Liver (tissue), 9 donors: ENCODE results near the gene FGFR3. TPM values are rescaled to one million over a fixed set of nuclear protein-coding genes. Genes with fewer than 3 reads are reported as not detected.

Experiments used
- DNase-seq: peaks from one replicate; pipeline ENCODE4 v3.0.0-alpha.2; 2017; ENCODE audit warnings: low spot score
- H3K27ac ChIP-seq, 2 donors: one replicate each; pipeline ENCODE4 v1.7.0; 2013; ENCODE audit warnings: inconsistent platforms in 2 of 2, low read length in 2 of 2, control low read depth in 1 of 2, low read depth in 1 of 2, mild to moderate bottlenecking in 1 of 2
- H3K27me3 ChIP-seq, 4 donors: one replicate each; pipeline versions ENCODE4 v1.6.1 to v1.7.0; 2013; ENCODE audit warnings: low read length in 3 of 4, inconsistent platforms in 1 of 4, mild to moderate bottlenecking in 1 of 4, moderate library complexity in 1 of 4; ENCODE audit not compliant: control insufficient read depth in 4 of 4, insufficient read depth in 4 of 4
- H3K36me3 ChIP-seq, 4 donors: one replicate each; pipeline versions ENCODE4 v1.6.1 to v1.7.0; 2013; ENCODE audit warnings: low read length in 3 of 4, mild to moderate bottlenecking in 3 of 4, low read depth in 1 of 4, moderate library complexity in 1 of 4; ENCODE audit not compliant: control insufficient read depth in 4 of 4, insufficient read depth in 3 of 4
- H3K4me1 ChIP-seq, 4 donors: one replicate each; pipeline versions ENCODE4 v1.6.1 to v1.7.0; 2013; ENCODE audit warnings: low read length in 3 of 4, mild to moderate bottlenecking in 3 of 4, moderate library complexity in 1 of 4; ENCODE audit not compliant: control insufficient read depth in 4 of 4, insufficient read depth in 4 of 4
- H3K4me3 ChIP-seq, 3 donors: one replicate each; pipeline versions ENCODE4 v1.6.1 to v1.7.0; 2013; ENCODE audit warnings: low read length in 3 of 3, control low read depth in 1 of 3, low read depth in 1 of 3, mild to moderate bottlenecking in 1 of 3
- H3K9ac ChIP-seq, 2 donors: one replicate each; pipeline ENCODE4 v1.7.0; 2013; ENCODE audit warnings: low read length in 2 of 2, mild to moderate bottlenecking in 2 of 2, moderate library complexity in 2 of 2, control low read depth in 1 of 2, low read depth in 1 of 2
- H3K9me3 ChIP-seq, 4 donors: one replicate each; pipeline versions ENCODE4 v1.6.1 to v1.7.0; 2013; ENCODE audit warnings: low read length in 3 of 4; ENCODE audit not compliant: control insufficient read depth in 4 of 4
- ATF3 ChIP-seq: IDR thresholded peaks from 2 replicates; pipeline ENCODE4 v1.6.1; 2016; ENCODE audit warnings: antibody characterized with exemption
- CTCF ChIP-seq: fragments of 150-350 bp; IDR thresholded peaks from 2 replicates; pipeline ENCODE4 v1.5.1; 2017; ENCODE audit warnings: improper control_type of control experiment, low read depth, low read length; ENCODE audit not compliant: missing input control
- EGR1 ChIP-seq, 2 donors: IDR thresholded peaks; 2 replicates each; pipeline ENCODE4 v1.6.1; 2016 to 2018; ENCODE audit warnings: antibody characterized with exemption in 2 of 2, low read depth in 2 of 2
- FOXA1 ChIP-seq: IDR thresholded peaks from 2 replicates; pipeline ENCODE4 v1.6.1; 2016; ENCODE audit warnings: antibody characterized with exemption
- FOXA2 ChIP-seq: IDR thresholded peaks from 2 replicates; pipeline ENCODE4 v1.6.1; 2016; ENCODE audit warnings: antibody characterized with exemption
- HNF4A ChIP-seq, 2 donors: conservative IDR thresholded peaks; 2 replicates each; pipeline ENCODE4 v1.6.1; 2016; ENCODE audit warnings: antibody characterized with exemption in 2 of 2, mild to moderate bottlenecking in 2 of 2
- HNF4G ChIP-seq: IDR thresholded peaks from 2 replicates; pipeline ENCODE4 v1.6.1; 2016; ENCODE audit warnings: antibody characterized with exemption
- JUND ChIP-seq, 2 donors: IDR thresholded peaks; 2 replicates each; pipeline ENCODE4 v1.6.1; 2016; ENCODE audit warnings: antibody characterized with exemption in 2 of 2
- MAX ChIP-seq: IDR thresholded peaks from 2 replicates; pipeline ENCODE4 v1.6.1; 2016; ENCODE audit warnings: antibody characterized with exemption
- NR2F2 ChIP-seq: IDR thresholded peaks from 2 replicates; pipeline ENCODE4 v1.6.1; 2016; ENCODE audit warnings: antibody characterized with exemption
- RAD21 ChIP-seq, 2 donors: IDR thresholded peaks; 2 replicates each; pipeline ENCODE4 v1.6.1; 2016; ENCODE audit warnings: antibody characterized with exemption in 2 of 2, mild to moderate bottlenecking in 2 of 2
- REST ChIP-seq: IDR thresholded peaks from 2 replicates; pipeline ENCODE4 v1.6.1; 2016; ENCODE audit warnings: antibody characterized with exemption, mild to moderate bottlenecking
- RXRA ChIP-seq, 2 donors: IDR thresholded peaks; 2 replicates each; pipeline ENCODE4 v1.6.1; 2017 to 2018; ENCODE audit warnings: antibody characterized with exemption in 2 of 2, mild to moderate bottlenecking in 1 of 2
- SP1 ChIP-seq: IDR thresholded peaks from 2 replicates; pipeline ENCODE4 v1.6.1; 2018; ENCODE audit warnings: antibody characterized with exemption, mild to moderate bottlenecking
- TAF1 ChIP-seq: conservative IDR thresholded peaks from 2 replicates; pipeline ENCODE4 v1.6.1; 2016; ENCODE audit warnings: antibody characterized with exemption, mild to moderate bottlenecking
- YY1 ChIP-seq: IDR thresholded peaks from 2 replicates; pipeline ENCODE4 v1.6.1; 2016; ENCODE audit warnings: antibody characterized with exemption, mild to moderate bottlenecking
- ZBTB33 ChIP-seq: IDR thresholded peaks from 2 replicates; pipeline ENCODE4 v1.6.1; 2016; ENCODE audit warnings: antibody characterized with exemption
- WGBS: extraction: QIAGEN DNeasy Blood & Tissue Kit; methylation state at CpG from one replicate; pipeline ENCODE4 v1.1.7; 2013; 5-methylcytosine and 5-hydroxymethylcytosine counted together
- polyA plus RNA-seq, 2 donors: library from polyadenylated mRNA; stranded (reverse) in 1 of 2; unstranded in 1 of 2; fragments of 200-250 nt in 1 of 2; fragments of >200 nt in 1 of 2; fragmentation: Nextera tagmentation in 1 of 2; extraction: Ambion mirVana in 1 of 2; gene quantifications; one replicate each; pipeline versions ENCODE4 v1.2.1 to v1.2.3, GENCODE V29; 2013 to 2015
- total RNA-seq, 2 donors: library from RNA; depleted of rRNA; stranded (reverse); fragments of >200 nt; gene quantifications; one replicate each; pipeline ENCODE4 v1.2.3, GENCODE V29; 2014
- donor health status: healthy.
- donor health status: healthy.
- donor health status: healthy.
- donor health status: healthy.
- donor health status: healthy.

The FGFR3 gene
- total and polyA plus RNA-seq, 4 donors: 5.6 to 40.0 (median 29.1) TPM

- no peaks in the 10 kb centered on the region for H3K9me3 ChIP-seq
- DNase-seq: no peak
- 91% methylated on average over 16 of the region's 16 CpGs for WGBS
- peaks cover 11 to 33% (median 21%) of the 10 kb centered on the region in 4 donors for H3K4me1 ChIP-seq
- H3K9ac ChIP-seq: no peak overlapping the region
- H3K4me3 ChIP-seq: no peak overlapping the region
- no peaks in the 10 kb centered on the region for H3K36me3 ChIP-seq
- no peak overlapping the region for H3K27ac ChIP-seq
- TF ChIP-seq TAF1: no peak
- TF ChIP-seq RXRA (IDR thresholded peaks at IDR 0.05): no peak
- TF ChIP-seq ZBTB33: no peak
- TF ChIP-seq NR2F2: no peak
- no peak for TF ChIP-seq ATF3
- TF ChIP-seq FOXA1: no peak
- TF ChIP-seq JUND (IDR thresholded peaks at IDR 0.05): no peak
- TF ChIP-seq HNF4A (conservative IDR thresholded peaks at IDR 0.05): no peak
- no peak for TF ChIP-seq FOXA2
- TF ChIP-seq CTCF: no peak
- TF ChIP-seq HNF4G: no peak
- TF ChIP-seq MAX: no peak
- TF ChIP-seq RAD21 (IDR thresholded peaks at IDR 0.05): no peak
- no peak for TF ChIP-seq YY1
- no peak for TF ChIP-seq REST
- no peak for TF ChIP-seq EGR1 (IDR thresholded peaks at IDR 0.05; ENCODE audit: low read depth in 2 of 2)
- no peaks in the 10 kb centered on the region for H3K27me3 ChIP-seq
Observed at GRCh38 chr4:1747603-1747967, 45.5 kb upstream of the FGFR3 start.

GRCh38 chr4:1748465-1748995, 44.6 kb upstream of the FGFR3 start:
- H3K27ac ChIP-seq: no peak overlapping the region
- no peaks in the 10 kb centered on the region for H3K36me3 ChIP-seq
- H3K9ac ChIP-seq: no peak overlapping the region
- 13% methylated on average over 29 of the region's 29 CpGs for WGBS
- peaks cover 11 to 36% (median 21%) of the 10 kb centered on the region in 4 donors for H3K4me1 ChIP-seq
- peak; percentile 91 for DNase-seq
- no peak for TF ChIP-seq RXRA (IDR thresholded peaks at IDR 0.05)
- no peak for TF ChIP-seq HNF4A (conservative IDR thresholded peaks at IDR 0.05)
- TF ChIP-seq SP1: no peak
- no peak for TF ChIP-seq EGR1 (IDR thresholded peaks at IDR 0.05; ENCODE audit: low read depth in 2 of 2)
- TF ChIP-seq FOXA2: no peak
- peak; percentile 65 for TF ChIP-seq CTCF
- TF ChIP-seq RAD21 (IDR thresholded peaks at IDR 0.05): peak; percentile 77 to 86
- TF ChIP-seq NR2F2: no peak
- no peak for TF ChIP-seq YY1
- H3K27me3 ChIP-seq: no peaks in the 10 kb centered on the region
- no peak overlapping the region for H3K4me3 ChIP-seq
- H3K9me3 ChIP-seq: no peaks in the 10 kb centered on the region
